SU-DHL-6 (cell line): Measurements from ENCODE around the gene FRAS1.

ENCODE experiments used
- CTCF ChIP-seq: fragments of 200-600 bp; sonication (generic); IDR thresholded peaks from one replicate; pipeline ENCODE4 v1.5.1; 2017; ENCODE audit warnings: antibody characterized with exemption, mild to moderate bottlenecking, low read length, moderate library complexity; ENCODE audit not compliant: insufficient read depth, poor library complexity, severe bottlenecking
- EZH2phosphoT487 ChIP-seq: fragments of 200-600 bp; sonication (generic), shearing (Covaris generic); conservative IDR thresholded peaks from 2 replicates; pipeline ENCODE4 v1.6.1; 2018; ENCODE audit warnings: mild to moderate bottlenecking, antibody characterized with exemption, low read length, moderate library complexity, mixed read lengths

DNA sequence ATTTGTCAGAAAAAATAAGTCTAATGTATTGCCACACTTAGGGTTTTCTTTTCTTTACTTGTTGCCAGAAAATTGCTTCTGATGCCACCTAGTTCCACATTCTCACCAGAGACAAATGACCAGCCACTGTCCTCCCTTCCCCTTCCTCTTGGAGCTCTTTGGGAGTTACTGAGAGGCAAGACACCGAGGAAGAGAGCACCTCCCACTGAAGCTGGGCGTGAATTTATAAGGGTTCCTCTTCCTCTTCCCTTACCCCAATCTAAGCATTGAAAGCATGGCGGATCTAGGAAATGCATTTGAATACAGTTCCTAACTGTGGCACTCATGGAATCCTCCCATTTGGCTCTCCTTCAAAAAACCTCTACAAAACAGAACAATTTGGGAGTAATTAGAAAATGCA lies 524.5 kb downstream of the FRAS1 start:
- no peak for TF ChIP-seq CTCF
- no peak for TF ChIP-seq EZH2phosphoT487
